HCT116 (cell line): ENCODE measurements around the gene USO1. TPM values are rescaled to one million over a fixed set of nuclear protein-coding genes. Genes with fewer than 3 reads are reported as not detected.

ENCODE experiments used
- ATAC-seq: fragments of 200-7000 bp; cut with Tn5 transposase; 2 replicates; pipeline ENCODE4 v1.9.1; 2020; ENCODE audit warnings: mild to moderate bottlenecking, moderate library complexity
- BruUV-seq: library from RNA; stranded (reverse); fragments of 400-500 nt; replicated peaks from 2 replicates; lab custom pipeline; 2021; lab: Mats Ljungman, UMichigan
- CTCF ChIA-PET: fragments of 300-600 bp; sonication (Branson Sonifier 250); formaldehyde crosslinking; loops from one replicate; lab custom pipeline; 2021; ENCODE audit warnings: antibody characterized with exemption; lab: Charles Lee
- POLR2A ChIA-PET: fragments of 300-600, 350-600 bp; sonication (Branson Sonifier 250); formaldehyde crosslinking; loops from one replicate; lab custom pipeline; 2021; ENCODE audit warnings: antibody characterized with exemption; lab: Charles Lee
- RAD21 ChIA-PET, 2 experiments: fragments of 300-600 bp; sonication (Branson Sonifier 250); formaldehyde crosslinking; loops; one replicate each; lab custom pipeline; 2023; ENCODE audit warnings: low total read pairs in 2 of 2; ENCODE audit not compliant: uncharacterized antibody in 2 of 2, unreplicated experiment in 2 of 2, low non-redundant PET in 1 of 2; lab: Charles Lee
- DNase-seq: peaks from one replicate; pipeline ENCODE4 v3.0.0-alpha.2; 2010; ENCODE audit warnings: low read depth, low spot score
- H2AFZ ChIP-seq: fragments of 200-600 bp; shearing (Covaris generic), sonication (generic); 2 replicates; pipeline ENCODE4 v1.6.1; 2017; ENCODE audit warnings: low read depth, mixed run types, mixed read lengths, antibody characterized with exemption, low read length; ENCODE audit not compliant: poor library complexity, severe bottlenecking
- H3K27ac ChIP-seq: 2 replicates; pipeline ENCODE4 v1.5.1; 2012; ENCODE audit warnings: low read depth, low read length
- H3K27me3 ChIP-seq: fragments of 200-600 bp; sonication (generic); 2 replicates; pipeline ENCODE4 v1.6.1; 2016; ENCODE audit warnings: mixed run types, low read length, mixed read lengths; ENCODE audit not compliant: insufficient read depth
- H3K36me3 ChIP-seq, 2 experiments: fragments of 200-500 bp in 1 of 2; fragments of 200-600 bp in 1 of 2; sonication (Bioruptor generic) in 1 of 2; sonication (generic) in 1 of 2; 2 replicates each; pipeline versions ENCODE4 v1.5.1 to v1.6.1; 2014 to 2016; ENCODE audit warnings: low read length in 2 of 2, inconsistent platforms in 1 of 2, mixed read lengths in 1 of 2, mixed run types in 1 of 2; ENCODE audit not compliant: insufficient read depth in 2 of 2, control insufficient read depth in 1 of 2
- H3K4me1 ChIP-seq, 2 experiments: fragments of 200-600 bp in 1 of 2; sonication (generic) in 1 of 2; 2 replicates each; pipeline versions ENCODE4 v1.5.1 to v1.6.1; 2012 to 2017; ENCODE audit warnings: low read length in 2 of 2, inconsistent platforms in 1 of 2, mild to moderate bottlenecking in 1 of 2, mixed read lengths in 1 of 2, mixed run types in 1 of 2, moderate library complexity in 1 of 2; ENCODE audit not compliant: insufficient read depth in 2 of 2, control insufficient read depth in 1 of 2
- H3K4me2 ChIP-seq: fragments of 200-600 bp; sonication (generic); 2 replicates; pipeline ENCODE4 v1.6.1; 2017; ENCODE audit warnings: mixed run types, low read length, mixed read lengths
- H3K4me3 ChIP-seq, 2 experiments: fragments of 200-600 bp in 1 of 2; sonication (generic) in 1 of 2; replicated peaks in 1 of 2; 2 replicates each; pipeline ENCODE4 v1.5.1; 2011 to 2016; ENCODE audit warnings: low read length in 2 of 2, control low read depth in 1 of 2, low read depth in 1 of 2, mild to moderate bottlenecking in 1 of 2, mixed read lengths in 1 of 2, mixed run types in 1 of 2
- H3K79me2 ChIP-seq: fragments of 200-600 bp; sonication (generic); 2 replicates; pipeline ENCODE4 v1.6.1; 2017; ENCODE audit warnings: mild to moderate bottlenecking, mixed run types, low read length, moderate library complexity, mixed read lengths; ENCODE audit not compliant: insufficient read depth
- H3K9ac ChIP-seq: fragments of 200-600 bp; sonication (generic); 2 replicates; pipeline ENCODE4 v1.6.1; 2016; ENCODE audit warnings: low read length, mixed read lengths
- H3K9me2 ChIP-seq: fragments of 200-600 bp; sonication (generic), shearing (Covaris generic); 2 replicates; pipeline ENCODE4 v1.6.1; 2017; ENCODE audit warnings: mixed run types, mild to moderate bottlenecking, moderate library complexity; ENCODE audit not compliant: insufficient read depth
- H3K9me3 ChIP-seq, 2 experiments: fragments of 200-500 bp in 1 of 2; fragments of 200-600 bp in 1 of 2; sonication (Bioruptor generic) in 1 of 2; sonication (generic) in 1 of 2; 2 replicates each; pipeline ENCODE4 v1.6.1; 2014 to 2017; ENCODE audit warnings: low read length in 2 of 2, mixed read lengths in 2 of 2, inconsistent platforms in 1 of 2, low read depth in 1 of 2, mild to moderate bottlenecking in 1 of 2, mixed run types in 1 of 2, moderate library complexity in 1 of 2; ENCODE audit not compliant: control insufficient read depth in 1 of 2, insufficient read depth in 1 of 2
- H4K20me1 ChIP-seq: fragments of 200-600 bp; sonication (generic), shearing (Covaris generic); 2 replicates; pipeline ENCODE4 v1.6.1; 2017; ENCODE audit warnings: mixed run types, mild to moderate bottlenecking, moderate library complexity; ENCODE audit not compliant: insufficient read depth
- CTCF ChIP-seq, 3 experiments: fragments of 200-600 bp in 1 of 3; sonication (generic) in 1 of 3; IDR thresholded peaks in 2 of 3; conservative IDR thresholded peaks in 1 of 3; 2 replicates each; pipeline ENCODE4 v1.5.1; 2012 to 2017; ENCODE audit warnings: low read depth in 2 of 3, low read length in 2 of 3, antibody characterized with exemption in 1 of 3, borderline replicate concordance in 1 of 3, control low read depth in 1 of 3, mild to moderate bottlenecking in 1 of 3, mixed read lengths in 1 of 3, mixed run types in 1 of 3, moderate library complexity in 1 of 3; ENCODE audit not compliant: insufficient read depth in 1 of 3
- EGR1 ChIP-seq: IDR thresholded peaks from 2 replicates; pipeline ENCODE4 v1.6.1; 2012; ENCODE audit warnings: low read depth
- ELF1 ChIP-seq: IDR thresholded peaks from 2 replicates; pipeline ENCODE4 v1.6.1; 2012; ENCODE audit warnings: low read depth, borderline replicate concordance
- EZH2phosphoT487 ChIP-seq: fragments of 200-600 bp; IDR thresholded peaks from 2 replicates; pipeline ENCODE4 v1.6.1; 2018; ENCODE audit warnings: antibody characterized with exemption, borderline replicate concordance
- POLR2A ChIP-seq: IDR thresholded peaks from 2 replicates; pipeline ENCODE4 v1.7.0; 2011; ENCODE audit warnings: borderline replicate concordance; ENCODE audit not compliant: insufficient read depth, insufficient read length; ENCODE audit errors: extremely low read depth
- POLR2AphosphoS5 ChIP-seq: IDR thresholded peaks from 2 replicates; pipeline ENCODE4 v1.6.1; 2011; ENCODE audit warnings: mild to moderate bottlenecking, low read depth, low read length, moderate library complexity
- RAD21 ChIP-seq: IDR thresholded peaks from 2 replicates; pipeline ENCODE4 v1.6.1; 2012; ENCODE audit warnings: low read depth, mild to moderate bottlenecking
- REST ChIP-seq: IDR thresholded peaks from 2 replicates; pipeline ENCODE4 v1.6.1; 2012; ENCODE audit warnings: low read depth
- SIN3A ChIP-seq: IDR thresholded peaks from 2 replicates; pipeline ENCODE4 v1.6.1; 2012; ENCODE audit warnings: low read depth
- ZBTB33 ChIP-seq: IDR thresholded peaks from 2 replicates; pipeline ENCODE4 v1.6.1; 2011; ENCODE audit warnings: mild to moderate bottlenecking, low read length, moderate library complexity; ENCODE audit not compliant: insufficient replicate concordance; ENCODE audit errors: extremely low read depth
- intact Hi-C: fragments of 100-400 bp; cut with micrococcal nuclease; formaldehyde crosslinking; loops from 2 replicates; pipeline ENCODE4 v1.10.0; 2022
- total RNA-seq: library from RNA; stranded (reverse); gene quantifications from one replicate; pipeline ENCODE4 v1.2.1, GENCODE V29; 2021; ENCODE audit not compliant: unreplicated experiment

USO1 gene
- total RNA-seq, 1 experiment from 2014 or later: 72.7 TPM

- POLR2A ChIA-PET: no interaction called here
- no peak overlapping the region for H3K4me3 ChIP-seq
- RAD21 ChIA-PET: no interaction called here
These were observed 62.1 kb downstream of the USO1 start for GRCh38 chr4:75786526-75786925.

GRCh38 chr4:75786938-75787337 lies 62.6 kb downstream of the USO1 start:
- H3K4me3 ChIP-seq: no peak overlapping the region
- no peak overlapping the region for H2AFZ ChIP-seq
- POLR2A ChIA-PET: no interaction called here
- peaks cover 0 to 4% of the 10 kb centered on the region in 2 experiments; a peak in 1 of 4 replicates for H3K4me1 ChIP-seq
- H3K27me3 ChIP-seq: no peaks in the 10 kb centered on the region
- H3K9me2 ChIP-seq: no peaks in the 10 kb centered on the region
- no peak for ATAC-seq
- H3K27ac ChIP-seq: no peak overlapping the region
- BruUV-seq: no TSS peak
- no peaks in the 10 kb centered on the region for H3K79me2 ChIP-seq
- DNase-seq: no peak
- CTCF ChIA-PET: no interaction called here
- intact Hi-C loops: no loop called here
- H4K20me1 ChIP-seq: no peaks in the 10 kb centered on the region
- peaks cover 10 to 32% of the 10 kb centered on the region in 2 experiments; a peak in 3 of 4 replicates for H3K36me3 ChIP-seq
- no peak overlapping the region for H3K4me2 ChIP-seq
- H3K9ac ChIP-seq: no peak overlapping the region
- RAD21 ChIA-PET: no interaction called here
- H3K9me3 ChIP-seq: no peaks in the 10 kb centered on the region
- TF ChIP-seq EZH2phosphoT487: no peak
- no peak for TF ChIP-seq REST
- no peak for TF ChIP-seq POLR2A
- TF ChIP-seq POLR2AphosphoS5: no peak
- TF ChIP-seq EGR1: no peak
- no peak for TF ChIP-seq RAD21
- TF ChIP-seq CTCF (IDR thresholded peaks at IDR 0.05 in 2 of 3, conservative IDR thresholded peaks at IDR 0.05 in 1 of 3; ENCODE audit: borderline replicate concordance in 1 of 3, insufficient read depth in 1 of 3, low read depth in 2 of 3, low read length in 2 of 3): no peak

More at GRCh38 chr4:75786526-75786925, 62.1 kb downstream of the USO1 start:
- Histone ChIP-seq H3K36me3 (peaks cover 10 to 31% of the 10 kb centered on the region in 2 experiments; a peak in 3 of 4 replicates), H3K27ac (no peak overlapping the region), H4K20me1 (no peaks in the 10 kb centered on the region), H3K4me1 (peaks cover 0 to 4% of the 10 kb centered on the region in 2 experiments; a peak in 1 of 4 replicates), H3K79me2 (no peaks in the 10 kb centered on the region), H3K9me2 (no peaks in the 10 kb centered on the region), H3K4me2 (no peak overlapping the region), H3K9ac (no peak overlapping the region), H3K27me3 (no peaks in the 10 kb centered on the region), H3K9me3 (no peaks in the 10 kb centered on the region), H2AFZ (no peak overlapping the region)
- ATAC-seq (no peak), DNase-seq (no peak)
- TF ChIP-seq ZBTB33 (no peak), ELF1 (no peak), SIN3A (no peak), EZH2phosphoT487 (no peak), RAD21 (no peak)
- CTCF ChIA-PET: no interaction called here
- no TSS peak for BruUV-seq
- intact Hi-C loops: no loop called here
